ENCODE data around the gene IER5L.

The IER5L gene

DNA sequence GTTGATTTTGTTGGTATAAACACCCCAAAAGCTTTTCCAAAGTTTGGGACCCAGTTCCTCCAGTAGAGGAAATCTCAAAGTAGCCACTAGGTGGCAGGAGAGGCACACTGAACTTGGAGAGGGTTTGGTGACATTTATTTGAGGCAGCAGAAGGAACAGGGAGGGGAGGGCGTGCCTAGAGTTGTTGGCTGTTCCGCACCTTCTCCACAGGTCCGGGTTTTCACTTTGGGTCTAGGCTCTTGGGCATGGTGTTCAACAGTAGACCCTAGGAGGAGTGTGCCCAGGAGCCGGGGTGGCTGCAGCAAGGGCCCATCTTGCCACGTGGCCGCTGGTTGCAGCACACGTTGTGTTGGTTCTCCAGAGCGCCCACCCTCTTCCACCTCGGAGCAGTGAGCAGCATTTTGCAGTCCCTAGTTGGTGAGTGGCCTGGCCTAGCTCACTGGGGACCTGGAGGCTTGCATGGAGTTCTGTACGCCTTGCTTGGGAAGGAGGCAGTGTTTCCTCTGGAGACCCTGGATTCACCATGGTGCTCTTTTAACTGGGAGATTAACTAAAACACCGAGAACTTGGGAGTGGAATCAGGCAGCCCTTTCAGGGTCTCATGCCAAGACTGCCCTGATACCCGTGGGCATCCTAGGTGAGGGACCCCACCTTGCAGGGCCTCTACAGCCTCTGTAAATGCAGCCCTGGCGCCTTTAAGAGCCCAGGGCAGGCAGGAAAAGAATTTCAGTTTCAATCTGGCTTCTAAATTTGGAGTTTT lies 38.6 kb downstream of the IER5L start:
- FAIRE-seq (no peak), DNase-seq (ENCODE audit: insufficient read length, low spot score) (peak; percentile 80)
- peak; percentile 86 for TF ChIP-seq CTCF (IDR thresholded peaks at IDR 0.05; ENCODE audit: insufficient read depth, missing control alignments)

- DNase-seq (ENCODE audit: insufficient read length, low spot score), result no peak
- TF ChIP-seq CTCF (IDR thresholded peaks at IDR 0.05; ENCODE audit: insufficient read depth, missing control alignments), result no peak
- FAIRE-seq, result no peak
Measured at GRCh38 chr9:129138476-129139232, 39.4 kb downstream of the IER5L start.

DNA sequence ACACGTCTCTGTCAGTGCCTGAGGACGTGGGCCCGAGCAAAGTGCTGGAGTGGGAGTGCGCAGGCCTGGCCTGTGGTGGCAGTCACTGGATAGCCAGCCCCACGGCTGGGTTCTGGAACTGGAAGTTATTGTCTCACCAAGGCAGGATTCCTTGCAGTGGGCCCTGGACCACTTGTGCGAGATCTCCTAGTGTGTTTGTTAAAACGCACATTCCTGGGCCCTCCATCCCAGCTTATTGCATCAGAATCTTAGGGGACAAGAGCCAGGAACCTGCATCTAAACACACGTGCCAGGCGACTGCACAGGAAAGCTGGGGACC lies 40.0 kb downstream of the IER5L start:
- DNase-seq (ENCODE audit: insufficient read length, low spot score) (no peak), FAIRE-seq (no peak)
- TF ChIP-seq CTCF (IDR thresholded peaks at IDR 0.05; ENCODE audit: insufficient read depth, missing control alignments), result no peak

- no peak for TF ChIP-seq CTCF (IDR thresholded peaks at IDR 0.05; ENCODE audit: insufficient read depth, missing control alignments)
- no peak for DNase-seq (ENCODE audit: insufficient read length, low spot score)
- FAIRE-seq, result no peak
Measured at GRCh38 chr9:129137292-129138143, 40.5 kb downstream of the IER5L start.

- FAIRE-seq, result no peak
- TF ChIP-seq CTCF (IDR thresholded peaks at IDR 0.05; ENCODE audit: insufficient read depth, missing control alignments), result no peak
- DNase-seq (ENCODE audit: insufficient read length, low spot score), result no peak
Measured at GRCh38 chr9:129136446-129137035, 41.5 kb downstream of the IER5L start.

- no peak for FAIRE-seq
Measured at GRCh38 chr9:129135476-129135875, 42.6 kb downstream of the IER5L start.

More at GRCh38 chr9:129135476-129135875, 42.6 kb downstream of the IER5L start:
- DNase-seq (ENCODE audit: insufficient read length, low spot score), result no peak
- no peak for TF ChIP-seq CTCF (IDR thresholded peaks at IDR 0.05; ENCODE audit: insufficient read depth, missing control alignments)
